ENCODE results near the gene FOXP1. TPM values are rescaled to one million over a fixed set of nuclear protein-coding genes. Genes with fewer than 3 reads are reported as not detected.

The FOXP1 gene
- total and polyA plus RNA-seq, 2 of the 13 experiments (the other 11 are each of a cell fraction or from before 2014, with no cell fraction given): 40.4 to 59.0 TPM

DNA sequence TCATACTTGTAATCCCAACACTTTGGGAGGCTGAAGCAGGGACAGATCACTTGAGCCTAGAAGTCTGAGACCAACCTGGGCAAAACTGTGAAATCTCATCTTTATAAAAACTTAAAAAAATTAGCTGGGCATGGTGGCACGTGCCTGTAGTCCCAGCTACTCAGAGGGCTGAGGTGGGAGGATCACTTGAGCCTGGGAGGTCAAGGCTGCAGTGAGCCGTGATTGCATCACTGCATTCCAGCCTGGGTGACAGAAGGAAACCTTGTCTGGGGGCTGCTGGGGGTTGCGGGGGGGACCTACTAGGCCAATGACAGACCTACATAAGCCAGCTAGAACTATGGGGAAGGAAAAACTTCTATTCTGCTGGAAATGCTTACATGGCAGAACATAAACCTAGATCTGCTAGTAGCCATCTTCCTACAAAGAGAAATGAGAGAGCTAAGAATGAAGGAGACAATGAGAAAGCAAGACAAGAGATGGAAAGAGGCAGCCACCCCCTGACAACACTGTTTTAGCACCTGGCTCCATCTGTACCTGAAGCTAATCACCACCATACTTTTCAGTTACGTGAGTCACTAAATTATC lies 23.9 kb downstream of the FOXP1 start (continued):
- TF ChIP-seq, protein P1, sequence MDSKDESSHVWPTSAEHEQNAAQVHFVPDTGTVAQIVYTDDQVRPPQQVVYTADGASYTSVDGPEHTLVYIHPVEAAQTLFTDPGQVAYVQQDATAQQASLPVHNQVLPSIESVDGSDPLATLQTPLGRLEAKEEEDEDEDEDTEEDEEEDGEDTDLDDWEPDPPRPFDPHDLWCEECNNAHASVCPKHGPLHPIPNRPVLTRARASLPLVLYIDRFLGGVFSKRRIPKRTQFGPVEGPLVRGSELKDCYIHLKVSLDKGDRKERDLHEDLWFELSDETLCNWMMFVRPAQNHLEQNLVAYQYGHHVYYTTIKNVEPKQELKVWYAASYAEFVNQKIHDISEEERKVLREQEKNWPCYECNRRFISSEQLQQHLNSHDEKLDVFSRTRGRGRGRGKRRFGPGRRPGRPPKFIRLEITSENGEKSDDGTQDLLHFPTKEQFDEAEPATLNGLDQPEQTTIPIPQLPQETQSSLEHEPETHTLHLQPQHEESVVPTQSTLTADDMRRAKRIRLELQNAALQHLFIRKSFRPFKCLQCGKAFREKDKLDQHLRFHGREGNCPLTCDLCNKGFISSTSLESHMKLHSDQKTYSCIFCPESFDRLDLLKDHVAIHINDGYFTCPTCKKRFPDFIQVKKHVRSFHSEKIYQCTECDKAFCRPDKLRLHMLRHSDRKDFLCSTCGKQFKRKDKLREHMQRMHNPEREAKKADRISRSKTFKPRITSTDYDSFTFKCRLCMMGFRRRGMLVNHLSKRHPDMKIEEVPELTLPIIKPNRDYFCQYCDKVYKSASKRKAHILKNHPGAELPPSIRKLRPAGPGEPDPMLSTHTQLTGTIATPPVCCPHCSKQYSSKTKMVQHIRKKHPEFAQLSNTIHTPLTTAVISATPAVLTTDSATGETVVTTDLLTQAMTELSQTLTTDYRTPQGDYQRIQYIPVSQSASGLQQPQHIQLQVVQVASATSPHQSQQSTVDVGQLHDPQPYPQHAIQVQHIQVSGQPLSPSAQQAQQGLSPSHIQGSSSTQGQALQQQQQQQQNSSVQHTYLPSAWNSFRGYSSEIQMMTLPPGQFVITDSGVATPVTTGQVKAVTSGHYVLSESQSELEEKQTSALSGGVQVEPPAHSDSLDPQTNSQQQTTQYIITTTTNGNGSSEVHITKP (CRISPR knock-in tag; IDR thresholded peaks at IDR 0.05; ENCODE audit: low read depth): no peak
- TF ChIP-seq ZNF256 (CRISPR knock-in tag; conservative IDR thresholded peaks at IDR 0.05) (no peak), KDM3A (CRISPR knock-in tag; IDR thresholded peaks at IDR 0.05; ENCODE audit: low read depth) (no peak), ZNF879 (CRISPR knock-in tag; IDR thresholded peaks at IDR 0.05) (no peak), HNRNPUL1 (IDR thresholded peaks at IDR 0.05; ENCODE audit: low read depth, low read length) (no peak), ZFP82 (CRISPR knock-in tag; IDR thresholded peaks at IDR 0.05; ENCODE audit: borderline replicate concordance) (no peak), NCOR1 (IDR thresholded peaks at IDR 0.05; ENCODE audit: borderline replicate concordance, low read length) (no peak), ZNF567 (CRISPR knock-in tag; IDR thresholded peaks at IDR 0.05; ENCODE audit: borderline replicate concordance) (no peak), MIER3 (CRISPR knock-in tag; IDR thresholded peaks at IDR 0.05; ENCODE audit: borderline replicate concordance) (no peak), ZNF562 (CRISPR knock-in tag; IDR thresholded peaks at IDR 0.05; ENCODE audit: borderline replicate concordance) (no peak)
- TF ChIP-seq, protein P2, sequence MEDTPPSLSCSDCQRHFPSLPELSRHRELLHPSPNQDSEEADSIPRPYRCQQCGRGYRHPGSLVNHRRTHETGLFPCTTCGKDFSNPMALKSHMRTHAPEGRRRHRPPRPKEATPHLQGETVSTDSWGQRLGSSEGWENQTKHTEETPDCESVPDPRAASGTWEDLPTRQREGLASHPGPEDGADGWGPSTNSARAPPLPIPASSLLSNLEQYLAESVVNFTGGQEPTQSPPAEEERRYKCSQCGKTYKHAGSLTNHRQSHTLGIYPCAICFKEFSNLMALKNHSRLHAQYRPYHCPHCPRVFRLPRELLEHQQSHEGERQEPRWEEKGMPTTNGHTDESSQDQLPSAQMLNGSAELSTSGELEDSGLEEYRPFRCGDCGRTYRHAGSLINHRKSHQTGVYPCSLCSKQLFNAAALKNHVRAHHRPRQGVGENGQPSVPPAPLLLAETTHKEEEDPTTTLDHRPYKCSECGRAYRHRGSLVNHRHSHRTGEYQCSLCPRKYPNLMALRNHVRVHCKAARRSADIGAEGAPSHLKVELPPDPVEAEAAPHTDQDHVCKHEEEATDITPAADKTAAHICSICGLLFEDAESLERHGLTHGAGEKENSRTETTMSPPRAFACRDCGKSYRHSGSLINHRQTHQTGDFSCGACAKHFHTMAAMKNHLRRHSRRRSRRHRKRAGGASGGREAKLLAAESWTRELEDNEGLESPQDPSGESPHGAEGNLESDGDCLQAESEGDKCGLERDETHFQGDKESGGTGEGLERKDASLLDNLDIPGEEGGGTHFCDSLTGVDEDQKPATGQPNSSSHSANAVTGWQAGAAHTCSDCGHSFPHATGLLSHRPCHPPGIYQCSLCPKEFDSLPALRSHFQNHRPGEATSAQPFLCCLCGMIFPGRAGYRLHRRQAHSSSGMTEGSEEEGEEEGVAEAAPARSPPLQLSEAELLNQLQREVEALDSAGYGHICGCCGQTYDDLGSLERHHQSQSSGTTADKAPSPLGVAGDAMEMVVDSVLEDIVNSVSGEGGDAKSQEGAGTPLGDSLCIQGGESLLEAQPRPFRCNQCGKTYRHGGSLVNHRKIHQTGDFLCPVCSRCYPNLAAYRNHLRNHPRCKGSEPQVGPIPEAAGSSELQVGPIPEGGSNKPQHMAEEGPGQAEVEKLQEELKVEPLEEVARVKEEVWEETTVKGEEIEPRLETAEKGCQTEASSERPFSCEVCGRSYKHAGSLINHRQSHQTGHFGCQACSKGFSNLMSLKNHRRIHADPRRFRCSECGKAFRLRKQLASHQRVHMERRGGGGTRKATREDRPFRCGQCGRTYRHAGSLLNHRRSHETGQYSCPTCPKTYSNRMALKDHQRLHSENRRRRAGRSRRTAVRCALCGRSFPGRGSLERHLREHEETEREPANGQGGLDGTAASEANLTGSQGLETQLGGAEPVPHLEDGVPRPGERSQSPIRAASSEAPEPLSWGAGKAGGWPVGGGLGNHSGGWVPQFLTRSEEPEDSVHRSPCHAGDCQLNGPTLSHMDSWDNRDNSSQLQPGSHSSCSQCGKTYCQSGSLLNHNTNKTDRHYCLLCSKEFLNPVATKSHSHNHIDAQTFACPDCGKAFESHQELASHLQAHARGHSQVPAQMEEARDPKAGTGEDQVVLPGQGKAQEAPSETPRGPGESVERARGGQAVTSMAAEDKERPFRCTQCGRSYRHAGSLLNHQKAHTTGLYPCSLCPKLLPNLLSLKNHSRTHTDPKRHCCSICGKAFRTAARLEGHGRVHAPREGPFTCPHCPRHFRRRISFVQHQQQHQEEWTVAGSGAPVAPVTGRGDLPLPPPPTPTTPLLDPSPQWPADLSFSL (CRISPR knock-in tag; IDR thresholded peaks at IDR 0.05): no peak
- TF ChIP-seq, protein P3, sequence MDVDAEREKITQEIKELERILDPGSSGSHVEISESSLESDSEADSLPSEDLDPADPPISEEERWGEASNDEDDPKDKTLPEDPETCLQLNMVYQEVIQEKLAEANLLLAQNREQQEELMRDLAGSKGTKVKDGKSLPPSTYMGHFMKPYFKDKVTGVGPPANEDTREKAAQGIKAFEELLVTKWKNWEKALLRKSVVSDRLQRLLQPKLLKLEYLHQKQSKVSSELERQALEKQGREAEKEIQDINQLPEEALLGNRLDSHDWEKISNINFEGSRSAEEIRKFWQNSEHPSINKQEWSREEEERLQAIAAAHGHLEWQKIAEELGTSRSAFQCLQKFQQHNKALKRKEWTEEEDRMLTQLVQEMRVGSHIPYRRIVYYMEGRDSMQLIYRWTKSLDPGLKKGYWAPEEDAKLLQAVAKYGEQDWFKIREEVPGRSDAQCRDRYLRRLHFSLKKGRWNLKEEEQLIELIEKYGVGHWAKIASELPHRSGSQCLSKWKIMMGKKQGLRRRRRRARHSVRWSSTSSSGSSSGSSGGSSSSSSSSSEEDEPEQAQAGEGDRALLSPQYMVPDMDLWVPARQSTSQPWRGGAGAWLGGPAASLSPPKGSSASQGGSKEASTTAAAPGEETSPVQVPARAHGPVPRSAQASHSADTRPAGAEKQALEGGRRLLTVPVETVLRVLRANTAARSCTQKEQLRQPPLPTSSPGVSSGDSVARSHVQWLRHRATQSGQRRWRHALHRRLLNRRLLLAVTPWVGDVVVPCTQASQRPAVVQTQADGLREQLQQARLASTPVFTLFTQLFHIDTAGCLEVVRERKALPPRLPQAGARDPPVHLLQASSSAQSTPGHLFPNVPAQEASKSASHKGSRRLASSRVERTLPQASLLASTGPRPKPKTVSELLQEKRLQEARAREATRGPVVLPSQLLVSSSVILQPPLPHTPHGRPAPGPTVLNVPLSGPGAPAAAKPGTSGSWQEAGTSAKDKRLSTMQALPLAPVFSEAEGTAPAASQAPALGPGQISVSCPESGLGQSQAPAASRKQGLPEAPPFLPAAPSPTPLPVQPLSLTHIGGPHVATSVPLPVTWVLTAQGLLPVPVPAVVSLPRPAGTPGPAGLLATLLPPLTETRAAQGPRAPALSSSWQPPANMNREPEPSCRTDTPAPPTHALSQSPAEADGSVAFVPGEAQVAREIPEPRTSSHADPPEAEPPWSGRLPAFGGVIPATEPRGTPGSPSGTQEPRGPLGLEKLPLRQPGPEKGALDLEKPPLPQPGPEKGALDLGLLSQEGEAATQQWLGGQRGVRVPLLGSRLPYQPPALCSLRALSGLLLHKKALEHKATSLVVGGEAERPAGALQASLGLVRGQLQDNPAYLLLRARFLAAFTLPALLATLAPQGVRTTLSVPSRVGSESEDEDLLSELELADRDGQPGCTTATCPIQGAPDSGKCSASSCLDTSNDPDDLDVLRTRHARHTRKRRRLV (CRISPR knock-in tag; IDR thresholded peaks at IDR 0.05): no peak
- TF ChIP-seq, protein P4, sequence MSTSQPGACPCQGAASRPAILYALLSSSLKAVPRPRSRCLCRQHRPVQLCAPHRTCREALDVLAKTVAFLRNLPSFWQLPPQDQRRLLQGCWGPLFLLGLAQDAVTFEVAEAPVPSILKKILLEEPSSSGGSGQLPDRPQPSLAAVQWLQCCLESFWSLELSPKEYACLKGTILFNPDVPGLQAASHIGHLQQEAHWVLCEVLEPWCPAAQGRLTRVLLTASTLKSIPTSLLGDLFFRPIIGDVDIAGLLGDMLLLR (CRISPR knock-in tag; IDR thresholded peaks at IDR 0.05): no peak
